ENCODE results near the gene PSMC6.

Gene PSMC6

GRCh38 chr14:52706724-52707706 is at the start of gene PSMC6:
Gene PSMC6 (plus strand): TSS chr14:52707200. CDS start chr14:52707220, 20 bp downstream.
- peak; percentile 97 to 98 for ATAC-seq

DNA sequence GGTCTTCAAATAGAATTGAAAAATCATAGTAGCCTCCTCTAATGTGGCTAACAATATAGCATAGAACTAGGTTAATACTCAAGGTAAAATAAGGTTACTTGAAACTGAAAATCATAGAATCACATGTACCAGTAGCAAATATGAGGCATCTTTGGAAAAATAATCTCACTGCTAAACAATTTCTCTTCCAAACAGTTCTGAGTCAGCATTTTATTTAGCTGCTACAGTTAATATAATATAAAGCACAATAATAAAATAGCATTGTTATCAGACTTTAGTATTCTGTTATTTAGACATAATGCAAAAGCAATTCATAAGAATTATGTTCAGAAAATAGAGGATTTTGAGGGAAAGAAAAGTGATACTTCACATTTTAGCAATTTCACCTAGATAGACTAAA is 46.7 kb upstream of the PSMC6 start:
- no peak for ATAC-seq

GRCh38 chr14:52660832-52661231 is 46.2 kb upstream of the PSMC6 start:
- ATAC-seq, result no peak

DNA sequence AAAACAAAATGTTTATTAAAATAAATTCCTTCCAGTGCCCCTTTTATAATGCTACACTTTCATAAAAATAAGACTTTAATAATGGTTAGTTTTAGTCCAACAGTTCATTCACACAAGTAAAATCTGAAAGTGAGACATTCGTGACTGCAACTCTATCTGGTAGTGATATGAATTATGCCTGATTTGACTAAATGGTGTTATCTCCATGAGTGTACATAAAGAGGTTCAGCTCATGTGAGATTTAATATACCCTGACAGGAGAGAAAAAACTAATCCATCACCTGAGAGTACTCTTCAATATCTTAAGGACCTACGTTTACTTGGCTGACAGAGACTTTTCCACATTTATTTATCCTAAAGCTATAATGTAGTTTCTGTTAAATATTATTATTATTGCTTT is 45.7 kb upstream of the PSMC6 start:
- ATAC-seq, result peak in 1 of 2 donors; percentile 58

DNA sequence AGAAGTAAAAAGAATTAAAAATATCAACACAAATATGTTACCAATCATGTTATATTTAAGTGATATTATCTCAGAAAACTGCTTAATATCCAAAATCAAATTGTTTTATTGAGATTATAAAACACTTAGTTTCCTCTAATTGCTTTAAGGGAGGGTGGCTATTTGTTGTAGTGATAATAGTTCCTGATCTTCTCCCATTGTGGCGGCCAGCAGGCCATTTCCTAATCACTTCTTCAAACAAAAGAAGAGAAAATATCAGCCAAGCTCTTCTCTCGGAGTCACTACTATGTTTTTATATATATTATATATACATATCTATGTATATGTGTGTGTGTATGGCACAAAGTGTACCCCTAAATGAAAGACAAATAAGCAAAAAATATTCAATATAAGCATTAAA is 43.1 kb upstream of the PSMC6 start:
- no peak for ATAC-seq

DNA sequence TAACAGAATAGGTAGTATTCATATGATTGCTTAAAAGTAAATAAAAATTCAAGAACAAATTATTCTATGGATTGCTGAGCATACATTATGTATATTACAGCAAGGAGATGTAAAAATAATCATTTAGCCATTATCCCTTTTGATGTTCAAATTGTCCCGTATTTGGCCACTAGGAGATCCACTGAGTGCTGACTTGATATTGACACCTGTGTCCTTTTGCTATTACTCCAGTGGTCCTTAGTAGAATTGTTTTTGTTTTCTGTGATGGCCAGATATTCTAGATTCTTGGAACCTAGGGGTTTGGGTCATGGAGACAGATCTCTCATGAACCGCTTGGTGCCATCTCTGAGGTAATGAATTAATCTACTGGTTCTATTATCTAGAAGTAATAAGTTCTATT is 28.4 kb upstream of the PSMC6 start:
- ATAC-seq, result no peak

GRCh38 chr14:52683985-52684520 is 22.9 kb upstream of the PSMC6 start:
- ATAC-seq, result no peak

DNA sequence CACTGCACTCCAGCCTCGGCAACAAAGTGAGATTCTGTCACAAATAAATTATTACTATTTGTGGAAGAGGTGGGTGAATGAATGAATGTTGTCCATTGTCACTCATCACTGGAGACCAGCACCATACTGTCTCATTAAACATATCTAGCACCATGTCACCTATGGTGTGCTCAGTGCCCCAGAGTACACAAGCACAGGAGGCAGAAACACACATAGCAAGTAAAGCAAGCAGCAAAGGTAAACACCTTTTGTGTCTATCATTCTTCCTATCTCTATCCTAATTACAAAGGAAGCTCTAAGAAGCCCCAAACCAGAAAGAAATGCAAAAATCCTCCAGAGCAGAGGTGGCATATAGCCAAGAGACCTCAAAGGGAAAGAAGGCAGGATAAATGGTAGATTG is 20.8 kb upstream of the PSMC6 start:
- ATAC-seq, result no peak

GRCh38 chr14:52690983-52691760 is 15.8 kb upstream of the PSMC6 start:
- ATAC-seq, result no peak

DNA sequence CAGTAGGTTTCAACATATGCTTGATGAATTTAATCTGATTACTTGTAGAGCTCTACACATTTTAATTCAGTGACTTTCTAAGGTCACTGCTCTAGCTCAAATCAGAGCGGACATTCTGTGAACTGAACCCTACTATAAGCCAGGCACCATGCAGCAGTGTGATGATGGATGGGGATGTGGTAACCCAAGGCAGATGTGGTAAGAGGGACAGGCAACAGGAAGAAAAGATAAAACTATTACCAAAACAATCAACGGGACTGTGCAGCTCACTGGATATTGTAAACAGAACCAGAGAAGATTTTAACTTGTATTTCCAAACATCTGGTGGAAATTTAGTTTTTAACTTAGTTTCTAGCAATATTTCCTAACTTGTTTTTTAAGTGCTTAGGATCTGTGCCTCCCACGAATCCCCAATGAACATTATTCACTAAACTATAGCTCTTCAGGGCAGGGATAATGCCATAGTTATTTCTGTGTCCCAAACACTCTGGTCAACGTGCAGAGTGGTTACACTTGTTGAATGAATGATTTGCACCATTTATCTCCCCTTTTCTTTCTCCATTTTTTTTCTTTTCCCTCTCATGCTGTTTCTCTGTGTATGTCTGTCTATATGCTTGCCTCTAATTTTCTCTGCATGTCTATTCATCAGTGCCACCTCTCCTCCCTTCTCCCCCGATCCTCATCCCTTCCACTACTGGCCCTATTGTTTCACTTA is 14.6 kb upstream of the PSMC6 start:
- ATAC-seq, result no peak

GRCh38 chr14:52693036-52693435 is 14.0 kb upstream of the PSMC6 start:
- no peak for ATAC-seq

- ATAC-seq, result no peak
Measured at GRCh38 chr14:52693532-52693931, 13.5 kb upstream of the PSMC6 start.

DNA sequence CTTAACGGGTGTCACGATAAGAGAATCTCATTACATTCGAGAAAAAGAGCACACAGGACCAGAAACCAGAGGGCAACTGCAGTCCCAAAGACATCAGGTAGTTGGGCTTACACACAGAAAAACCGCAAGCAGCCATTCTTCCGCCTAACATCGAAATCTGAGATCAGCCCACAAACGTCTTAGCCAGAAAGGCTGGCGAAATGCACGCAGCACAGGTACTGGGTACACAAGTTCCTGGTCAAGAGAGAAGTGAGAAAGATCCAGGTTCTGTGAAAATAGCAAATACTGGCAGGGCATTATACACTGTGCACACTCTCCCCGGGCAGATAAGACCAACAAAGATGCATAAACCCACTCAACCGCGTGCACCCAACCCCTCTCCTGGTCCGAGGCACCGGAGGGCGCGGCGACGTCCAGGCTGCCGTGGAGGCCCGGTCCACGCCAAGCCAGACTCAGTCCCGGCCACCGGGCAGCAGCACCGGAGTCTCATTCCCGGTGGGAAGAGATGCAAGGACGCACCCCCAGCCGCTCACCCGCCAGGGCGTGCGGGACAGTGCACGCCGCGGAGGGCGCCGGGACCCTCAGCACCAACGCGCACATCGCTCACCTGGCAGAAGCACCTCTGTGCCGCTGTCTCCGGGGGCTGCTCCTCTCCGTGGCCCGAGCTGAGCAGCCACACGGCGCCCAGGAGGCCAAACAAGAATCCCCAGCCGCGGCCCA is 12.1 kb upstream of the PSMC6 start:
- ATAC-seq, result peak; percentile 58 to 61

DNA sequence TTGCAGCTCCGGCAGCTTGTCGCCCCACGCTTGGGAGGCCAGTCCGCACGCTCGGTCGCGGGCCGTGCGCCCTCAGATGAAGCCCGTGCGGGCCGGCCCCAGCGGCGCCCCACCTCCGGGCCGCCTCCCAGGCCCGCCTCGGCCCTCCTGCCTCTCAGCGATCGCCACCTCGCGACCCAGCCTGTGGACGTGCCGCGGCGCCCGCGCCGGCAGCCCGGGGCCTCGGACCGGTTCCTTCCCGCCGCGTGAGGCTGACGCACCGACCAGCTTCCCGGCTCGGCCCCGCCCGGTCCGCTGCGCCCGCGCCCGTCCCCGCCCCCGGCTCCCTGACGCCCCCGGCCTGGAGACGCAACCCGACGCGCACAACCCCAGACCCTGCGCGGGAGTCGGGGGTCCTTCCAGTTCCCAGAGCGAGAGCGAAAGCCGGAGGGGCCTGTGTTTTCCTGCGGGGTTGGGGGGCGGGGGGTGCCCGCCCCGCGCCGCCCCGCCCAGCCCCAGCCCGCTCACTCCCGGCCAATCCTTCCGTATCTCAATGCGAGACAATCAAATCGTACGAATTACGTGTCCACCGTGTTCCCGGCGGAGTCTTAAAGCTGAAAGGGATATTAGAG is 11.4 kb upstream of the PSMC6 start, which contains the start of gene ERO1A:
Gene ERO1A (minus strand): TSS at position 78 of the 611 bp plus-strand sequence. CDS start 77 bp downstream, at position 1.
- peak; percentile 80 for ATAC-seq

- ATAC-seq, result no peak
Measured at GRCh38 chr14:52700701-52701172, 6.3 kb upstream of the PSMC6 start.

- ATAC-seq, result no peak
Measured at GRCh38 chr14:52701223-52701622, 5.8 kb upstream of the PSMC6 start.

DNA sequence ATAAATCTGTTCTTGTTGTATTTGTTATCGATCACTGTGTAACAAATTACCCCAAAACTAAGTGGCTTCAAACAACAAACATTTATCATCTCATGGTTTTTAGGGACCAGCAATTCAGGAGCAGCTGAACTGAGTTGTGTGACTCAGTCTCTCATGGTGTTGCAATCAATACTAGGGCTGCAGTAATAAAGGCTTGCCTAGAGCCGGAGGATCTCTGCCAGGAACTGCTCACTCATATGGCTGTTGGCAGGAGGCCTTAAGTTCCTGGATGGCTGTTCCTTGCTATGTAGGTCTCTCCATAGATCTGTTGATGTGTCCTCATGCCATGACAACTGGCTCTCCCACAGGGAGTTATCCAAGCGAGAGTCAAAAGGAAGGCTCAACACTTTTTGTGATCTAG is 3.8 kb upstream of the PSMC6 start:
- ATAC-seq, result no peak

DNA sequence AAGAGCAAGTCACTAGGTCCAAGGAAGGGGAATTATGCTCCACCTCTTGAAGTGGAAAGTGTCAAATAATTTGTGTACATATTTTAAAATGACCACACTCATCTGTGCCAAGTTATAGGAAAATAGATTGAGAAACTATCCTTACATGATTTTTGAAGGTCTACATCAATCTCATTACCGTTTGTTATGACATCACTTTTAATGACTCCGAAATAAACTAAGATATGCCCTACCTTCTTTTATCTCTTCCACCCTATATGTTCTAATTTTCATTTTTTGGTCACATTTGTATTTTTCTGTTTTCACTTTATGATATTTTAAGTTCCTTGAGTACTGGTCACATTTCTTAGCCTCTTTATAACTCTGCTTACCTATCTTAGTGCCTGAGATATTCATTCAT is 3.3 kb upstream of the PSMC6 start:
- no peak for ATAC-seq

GRCh38 chr14:52706286-52706685 is 714 bp upstream of the PSMC6 start:
- peak; percentile 42 to 50 for ATAC-seq

GRCh38 chr14:52711666-52712065 is 4.7 kb downstream of the PSMC6 start:
- ATAC-seq, result no peak

DNA sequence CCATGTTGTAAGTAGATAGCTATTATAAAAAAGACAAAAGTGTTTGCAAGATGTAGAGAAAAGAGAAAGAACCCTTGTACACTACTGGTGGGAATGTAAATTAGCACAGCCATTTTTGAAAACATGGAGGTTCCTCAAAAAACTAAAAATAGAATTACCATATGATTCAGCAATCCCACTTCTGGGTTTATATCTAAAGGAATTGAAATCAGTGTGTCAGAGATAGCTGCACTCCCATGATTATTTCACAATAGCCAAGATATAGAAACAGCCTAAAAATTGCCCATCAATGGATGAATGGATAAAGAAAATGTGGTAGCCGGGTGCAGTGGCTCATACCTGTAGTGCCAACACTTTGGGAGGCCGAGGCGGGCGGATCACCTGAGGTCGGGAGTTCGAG is 9.2 kb downstream of the PSMC6 start:
- no peak for ATAC-seq
